Stimulated activated CD4-positive, alpha-beta T cell treated with anti-CD3 and anti-CD28 coated beads, TNF-alpha, amount 100 ng/mL, for 48 hours (primary cell): ENCODE results near the gene PLXNA1.

Experiments used
- DNase-seq, 3 donors: peaks; one replicate each; pipeline ENCODE4 v3.0.0-alpha.2; 2020; ENCODE audit warnings: low read depth in 3 of 3

Gene PLXNA1

DNA sequence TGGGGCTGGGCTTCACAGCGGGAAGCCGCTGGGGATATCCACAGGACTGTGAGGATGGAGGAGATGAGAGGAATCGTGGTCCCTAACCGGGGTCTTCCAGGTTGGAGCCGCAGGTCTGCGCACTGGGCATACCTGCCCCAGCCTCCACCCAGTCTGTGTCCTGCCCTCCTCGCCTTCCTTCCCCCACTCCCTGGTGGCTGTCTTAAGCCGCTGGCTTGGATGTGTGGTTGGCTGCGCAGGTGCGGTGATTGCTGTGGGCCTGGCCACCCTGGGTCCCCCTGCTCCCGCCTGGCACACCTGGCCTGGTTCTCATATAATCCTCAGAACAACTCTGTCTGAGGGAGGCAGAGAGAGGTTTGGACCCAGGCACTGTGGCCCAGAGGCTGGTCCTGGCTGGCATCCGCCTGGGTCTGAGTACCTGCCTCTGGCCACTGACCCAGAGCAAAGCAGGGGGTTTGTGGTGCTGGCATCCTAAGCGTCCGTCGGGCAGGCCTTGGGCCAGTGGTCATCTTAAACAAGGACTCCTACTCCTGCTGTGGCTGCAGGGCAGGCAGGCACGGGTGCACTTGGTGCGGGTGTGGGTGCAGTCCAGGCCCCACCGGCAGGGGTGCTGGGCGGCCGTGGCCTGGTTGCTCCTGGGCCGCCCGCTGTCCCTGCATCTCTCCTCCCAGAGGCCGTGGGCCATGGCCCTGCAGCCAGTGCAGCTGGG lies 18.7 kb downstream of the PLXNA1 start:
- DNase-seq = no peak

GRCh38 chr3:127002195-127003174 lies 19.6 kb downstream of the PLXNA1 start:
- DNase-seq = no peak

GRCh38 chr3:127003175-127003555 lies 20.2 kb downstream of the PLXNA1 start:
- DNase-seq = no peak

GRCh38 chr3:127003601-127004280 lies 20.8 kb downstream of the PLXNA1 start:
- DNase-seq = no peak

DNA sequence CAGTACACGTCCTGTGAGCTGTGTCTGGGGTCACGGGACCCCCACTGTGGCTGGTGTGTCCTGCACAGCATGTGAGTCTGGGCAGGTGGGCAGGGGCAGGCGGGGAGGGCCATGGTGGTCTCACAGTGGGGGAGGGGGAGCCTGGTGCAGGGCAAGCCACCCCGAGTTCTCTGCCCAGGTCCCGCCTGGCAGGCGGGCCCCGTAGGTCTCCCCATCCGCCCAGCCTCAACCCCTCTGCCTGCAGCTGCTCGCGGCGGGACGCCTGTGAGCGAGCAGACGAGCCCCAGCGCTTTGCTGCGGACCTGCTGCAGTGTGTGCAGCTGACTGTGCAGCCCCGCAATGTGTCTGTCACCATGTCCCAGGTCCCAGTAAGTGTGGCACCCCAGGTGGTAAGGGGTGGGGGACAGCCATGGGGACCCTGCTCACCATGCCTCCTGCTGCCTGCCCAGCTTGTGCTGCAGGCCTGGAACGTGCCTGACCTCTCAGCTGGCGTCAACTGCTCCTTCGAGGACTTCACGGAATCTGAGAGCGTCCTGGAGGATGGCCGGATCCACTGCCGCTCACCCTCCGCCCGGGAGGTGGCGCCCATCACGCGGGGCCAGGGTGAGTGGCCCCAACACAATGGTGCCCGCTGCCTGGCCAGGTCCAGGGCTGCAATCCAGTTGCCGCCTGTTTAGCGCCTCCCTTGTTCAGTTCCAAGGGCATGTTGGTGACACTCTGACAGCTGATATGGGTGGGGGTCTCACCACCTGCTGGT lies 21.9 kb downstream of the PLXNA1 start:
- no peak for DNase-seq

- DNase-seq = no peak
Observed at GRCh38 chr3:127005864-127006500, 23.1 kb downstream of the PLXNA1 start.

- no peak for DNase-seq
Observed at GRCh38 chr3:127006781-127007436, 24.0 kb downstream of the PLXNA1 start.

DNA sequence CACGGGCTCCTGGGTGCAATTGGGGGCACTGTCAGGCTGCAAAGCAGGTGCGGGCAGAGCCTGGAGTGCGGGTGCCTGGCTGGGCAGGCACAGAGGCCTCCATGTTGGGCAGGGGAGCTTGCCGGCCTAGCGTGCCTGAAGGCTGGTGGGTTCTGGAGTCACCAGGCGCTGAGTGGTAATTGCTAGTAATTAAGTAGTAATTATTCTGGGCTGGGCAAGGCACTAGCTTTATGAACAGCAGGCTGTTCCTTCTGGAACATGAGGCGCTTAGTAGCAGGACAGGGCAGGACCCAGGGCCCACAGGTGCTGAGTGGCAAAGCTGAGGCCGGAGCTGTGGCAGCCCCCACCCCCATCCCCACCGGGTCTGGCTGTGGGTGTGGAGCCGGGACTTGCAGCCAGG lies 25.3 kb downstream of the PLXNA1 start:
- DNase-seq = no peak

GRCh38 chr3:127009531-127009930 lies 26.6 kb downstream of the PLXNA1 start:
- DNase-seq = no peak

- no peak for DNase-seq
Observed at GRCh38 chr3:127011270-127011992, 28.5 kb downstream of the PLXNA1 start.

DNA sequence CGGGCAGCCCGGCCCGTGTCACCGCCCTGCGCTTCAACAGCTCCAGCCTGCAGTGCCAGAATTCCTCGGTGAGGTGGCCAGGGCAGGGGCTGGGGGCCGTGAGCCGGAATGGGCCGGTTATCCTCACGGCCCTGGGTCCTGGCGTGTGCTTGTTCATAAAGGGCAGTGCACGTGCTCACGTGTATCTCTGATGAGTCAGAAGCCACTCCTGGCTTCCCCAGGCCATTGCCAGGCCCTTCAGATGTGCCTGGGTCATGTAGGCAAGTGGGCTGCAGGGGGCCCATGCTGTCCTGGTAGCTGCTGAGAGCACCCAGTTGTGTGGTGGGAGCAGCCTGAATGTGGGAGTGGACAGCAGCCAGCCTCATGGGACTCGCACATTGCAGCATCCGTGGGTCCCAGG lies 29.2 kb downstream of the PLXNA1 start:
- DNase-seq = no peak

DNA sequence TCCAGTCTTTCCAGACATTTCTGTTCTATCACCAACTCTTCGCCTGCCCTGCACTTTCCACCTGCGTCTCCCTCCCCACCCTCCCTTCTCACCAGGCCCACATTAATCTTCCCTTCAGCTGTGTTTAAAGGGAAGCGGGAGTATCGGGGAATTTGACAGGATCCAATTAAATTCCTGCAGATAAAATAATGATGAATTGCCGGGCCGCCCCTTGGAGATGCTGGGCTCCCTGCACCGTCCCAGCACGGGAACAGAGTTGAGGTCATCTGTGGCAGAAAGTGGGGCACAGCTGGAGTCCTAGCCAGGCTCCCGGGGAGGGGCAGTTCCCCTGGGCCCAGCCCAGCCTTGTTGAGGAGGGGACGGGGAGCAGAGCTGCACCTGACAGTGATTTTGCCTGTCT lies 30.3 kb downstream of the PLXNA1 start:
- no peak for DNase-seq

DNA sequence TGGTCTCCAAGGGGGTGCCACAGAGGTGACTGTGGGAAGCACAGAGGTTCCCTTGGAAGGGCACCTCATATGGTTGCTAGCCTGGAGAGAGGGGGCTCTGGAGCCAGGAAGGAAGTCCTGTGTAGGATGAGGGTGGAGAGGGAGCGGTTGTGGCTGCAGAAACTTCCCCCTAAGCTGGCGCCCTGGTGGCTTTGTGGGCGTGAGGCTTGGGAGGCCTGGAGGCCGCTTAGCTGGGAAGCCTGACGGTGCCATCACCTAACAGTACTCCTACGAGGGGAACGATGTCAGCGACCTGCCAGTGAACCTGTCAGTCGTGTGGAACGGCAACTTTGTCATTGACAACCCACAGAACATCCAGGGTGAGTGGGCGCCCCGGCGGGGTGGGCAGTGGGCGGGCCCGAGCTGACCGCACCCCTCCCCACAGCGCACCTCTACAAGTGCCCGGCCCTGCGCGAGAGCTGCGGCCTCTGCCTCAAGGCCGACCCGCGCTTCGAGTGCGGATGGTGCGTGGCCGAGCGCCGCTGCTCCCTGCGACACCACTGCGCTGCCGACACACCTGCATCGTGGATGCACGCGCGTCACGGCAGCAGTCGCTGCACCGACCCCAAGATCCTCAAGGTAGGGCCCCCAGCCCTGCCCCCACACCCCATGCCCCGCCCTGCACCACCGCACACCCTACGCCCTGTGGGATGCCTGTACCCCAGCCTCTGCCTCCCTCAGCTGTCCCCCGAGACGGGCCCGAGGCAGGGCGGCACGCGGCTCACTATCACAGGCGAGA lies 31.0 kb downstream of the PLXNA1 start:
- DNase-seq = no peak

GRCh38 chr3:127014536-127015281 lies 31.8 kb downstream of the PLXNA1 start:
- no peak for DNase-seq

DNA sequence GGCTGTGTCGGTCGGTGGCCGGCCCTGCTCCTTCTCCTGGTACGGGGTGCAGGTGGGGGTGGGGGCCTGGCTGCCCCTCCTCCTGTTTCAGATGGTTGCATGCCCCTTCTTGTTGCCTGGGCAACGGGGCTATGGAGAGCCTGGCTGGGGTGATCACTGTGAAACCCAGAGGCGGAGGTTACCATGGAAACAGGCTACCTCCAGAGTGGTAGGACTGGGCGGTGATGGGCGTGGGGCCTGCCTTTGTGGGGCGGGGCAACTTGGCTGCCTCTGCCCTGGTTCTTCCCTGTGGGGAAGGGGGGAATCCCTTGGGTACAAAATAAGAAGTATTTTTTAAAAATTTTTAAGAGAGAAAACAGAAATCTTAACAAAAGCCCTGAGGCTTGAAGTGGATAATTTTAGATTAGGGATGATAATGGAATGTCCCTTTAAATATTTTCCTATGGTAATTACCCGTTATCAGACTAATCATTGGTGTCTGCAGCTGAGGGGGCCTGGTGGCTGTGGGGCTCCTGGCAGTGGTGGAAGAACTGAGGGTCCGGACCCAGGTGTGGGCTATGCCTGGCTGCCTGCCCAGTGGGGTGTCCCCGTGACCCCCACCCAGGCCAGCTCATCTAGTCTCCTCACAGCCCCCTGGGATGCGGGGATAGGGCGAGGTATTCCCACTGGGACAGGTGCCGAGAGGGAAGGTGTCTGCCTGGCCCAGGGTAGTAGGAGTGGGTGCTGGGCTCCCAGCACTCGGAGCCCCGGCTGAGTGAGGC lies 32.5 kb downstream of the PLXNA1 start:
- no peak for DNase-seq

- DNase-seq = no peak
Observed at GRCh38 chr3:127016043-127016343, 33.1 kb downstream of the PLXNA1 start.

- DNase-seq = no peak
Observed at GRCh38 chr3:127016461-127016860, 33.5 kb downstream of the PLXNA1 start.

GRCh38 chr3:127017229-127017628 lies 34.3 kb downstream of the PLXNA1 start:
- DNase-seq = no peak
